ENCODE data around the gene LRRC4. TPM values are rescaled to one million over a fixed set of nuclear protein-coding genes. Genes with fewer than 3 reads are reported as not detected.

Gene LRRC4
- total and polyA plus RNA-seq, 8 donors: 0.45 to 61.8 (median 1.1) TPM; not detected in 1

- Histone ChIP-seq H3K36me3 (peaks cover 9 to 64% (median 53%) of the 10 kb centered on the region in 4 donors), H3K4me3 (no peak overlapping the region)
- TF ChIP-seq POLR2AphosphoS5 (IDR thresholded peaks at IDR 0.05) (no peak), POLR2A (IDR thresholded peaks at IDR 0.05) (no peak), CTCF (IDR thresholded peaks at IDR 0.05) (no peak), EP300 (IDR thresholded peaks at IDR 0.05) (no peak)
Observed at GRCh38 chr7:128074336-128074735, 43.1 kb upstream of the LRRC4 start.

GRCh38 chr7:128073671-128074310, 42.6 kb upstream of the LRRC4 start:
- Histone ChIP-seq H3K9me3 (no peaks in the 10 kb centered on the region), H3K27ac (no peak overlapping the region), H3K4me3 (no peak overlapping the region), H3K36me3 (peaks cover 8 to 58% (median 48%) of the 10 kb centered on the region in 4 donors), H3K4me1 (peaks cover 8 to 16% (median 12%) of the 10 kb centered on the region in 4 donors), H3K27me3 (no peaks in the 10 kb centered on the region)
- DNase-seq: no peak
- intact Hi-C loops (cut with DNase I; ENCODE audit: low total_unique reads): no loop called here
- WGBS, 5 donors: 86 to 92% (median 88%) methylated on average over 15 of the region's 15 CpGs
- TF ChIP-seq EP300 (IDR thresholded peaks at IDR 0.05) (no peak), POLR2AphosphoS5 (IDR thresholded peaks at IDR 0.05) (no peak), POLR2A (IDR thresholded peaks at IDR 0.05) (no peak), CTCF (IDR thresholded peaks at IDR 0.05) (no peak)

More at GRCh38 chr7:128074336-128074735, 43.1 kb upstream of the LRRC4 start:
- DNase-seq: no peak
- peaks cover 8 to 16% (median 12%) of the 10 kb centered on the region in 4 donors for H3K4me1 ChIP-seq
- intact Hi-C loops (cut with DNase I; ENCODE audit: low total_unique reads): no loop called here
- H3K9me3 ChIP-seq: no peaks in the 10 kb centered on the region
- no peaks in the 10 kb centered on the region for H3K27me3 ChIP-seq
- no peak overlapping the region for H3K27ac ChIP-seq
- 88 to 93% (median 91%) methylated on average over 19 of the region's 19 CpGs for WGBS, 5 donors

GRCh38 chr7:128071801-128072200, 40.6 kb upstream of the LRRC4 start:
- Histone ChIP-seq H3K4me3 (no peak overlapping the region), H3K27ac (no peak overlapping the region), H3K4me1 (peaks cover 5 to 8% (median 6%) of the 10 kb centered on the region in 4 donors), H3K9me3 (no peaks in the 10 kb centered on the region), H3K27me3 (no peaks in the 10 kb centered on the region), H3K36me3 (peaks cover 0 to 46% (median 40%) of the 10 kb centered on the region in 4 donors)
- TF ChIP-seq POLR2A (IDR thresholded peaks at IDR 0.05): no peak
- no peak for TF ChIP-seq CTCF (IDR thresholded peaks at IDR 0.05)
- no peak for TF ChIP-seq EP300 (IDR thresholded peaks at IDR 0.05)
- no peak for TF ChIP-seq POLR2AphosphoS5 (IDR thresholded peaks at IDR 0.05)
- no peak for DNase-seq
- WGBS, 5 donors: 81 to 97% (median 86%) methylated on average over 8 to 11 of the region's 11 CpGs
- intact Hi-C loops (cut with DNase I; ENCODE audit: low total_unique reads): no loop called here

- intact Hi-C loops (cut with DNase I; ENCODE audit: low total_unique reads): no loop called here
- peaks cover under 1 to 5% (median 2%) of the 10 kb centered on the region in 4 donors for H3K4me1 ChIP-seq
- H3K4me3 ChIP-seq: no peak overlapping the region
- 92 to 96% (median 94%) methylated on average over 6 of the region's 6 CpGs for WGBS, 5 donors
- no peaks in the 10 kb centered on the region for H3K9me3 ChIP-seq
- H3K27ac ChIP-seq: no peak overlapping the region
- no peaks in the 10 kb centered on the region for H3K27me3 ChIP-seq
- H3K36me3 ChIP-seq: peaks cover 0 to 47% (median 40%) of the 10 kb centered on the region in 4 donors
- TF ChIP-seq POLR2AphosphoS5 (IDR thresholded peaks at IDR 0.05): no peak
- no peak for TF ChIP-seq CTCF (IDR thresholded peaks at IDR 0.05)
- TF ChIP-seq POLR2A (IDR thresholded peaks at IDR 0.05): no peak
- no peak for TF ChIP-seq EP300 (IDR thresholded peaks at IDR 0.05)
- DNase-seq: no peak
Observed at GRCh38 chr7:128071376-128071775, 40.1 kb upstream of the LRRC4 start.

All from stomach (tissue), 9 donors.